ENCODE data around the gene CACNA1S.

Gene CACNA1S

GRCh38 chr1:201126832-201127754, 14.9 kb upstream of the CACNA1S start, which contains the start of gene ASCL5:
TSS of gene ASCL5 (minus strand) at chr1:201127184. CDS start at chr1:201115372, 11,812 bp downstream.
- Histone ChIP-seq H3K36me3 (ENCODE audit: control insufficient read depth, insufficient read depth, low read length) (no peaks in the 10 kb centered on the region), H3K4me3 (replicated peaks; ENCODE audit: low read depth, low read length) (no peak within 1 kb of the TSS), H3K27me3 (replicated peaks; ENCODE audit: control insufficient read depth, insufficient read depth, low read length) (no peaks in the 10 kb centered on the region; the same call in none of the 2 replicates)
- TF ChIP-seq CTCF (IDR thresholded peaks at IDR 0.05; ENCODE audit: insufficient read depth, low read length, poor library complexity, severe bottlenecking) = no peak
- DNase-seq (ENCODE audit: extremely low read depth, insufficient read length) = no peak

- no peak overlapping the region for H3K4me3 ChIP-seq (replicated peaks; ENCODE audit: low read depth, low read length)
Measured at GRCh38 chr1:201126463-201126831, 14.2 kb upstream of the CACNA1S start.

GRCh38 chr1:201125800-201126199, 13.6 kb upstream of the CACNA1S start:
- TF ChIP-seq CTCF (IDR thresholded peaks at IDR 0.05; ENCODE audit: insufficient read depth, low read length, poor library complexity, severe bottlenecking) = no peak
- Histone ChIP-seq H3K27me3 (replicated peaks; ENCODE audit: control insufficient read depth, insufficient read depth, low read length) (no peaks in the 10 kb centered on the region; the same call in none of the 2 replicates), H3K36me3 (ENCODE audit: control insufficient read depth, insufficient read depth, low read length) (no peaks in the 10 kb centered on the region), H3K4me3 (replicated peaks; ENCODE audit: low read depth, low read length) (no peak overlapping the region)
- DNase-seq (ENCODE audit: extremely low read depth, insufficient read length) = no peak

More at GRCh38 chr1:201126463-201126831, 14.2 kb upstream of the CACNA1S start:
- DNase-seq (ENCODE audit: extremely low read depth, insufficient read length) = no peak
- Histone ChIP-seq H3K36me3 (ENCODE audit: control insufficient read depth, insufficient read depth, low read length) (no peaks in the 10 kb centered on the region), H3K27me3 (replicated peaks; ENCODE audit: control insufficient read depth, insufficient read depth, low read length) (no peaks in the 10 kb centered on the region; the same call in none of the 2 replicates)
- no peak for TF ChIP-seq CTCF (IDR thresholded peaks at IDR 0.05; ENCODE audit: insufficient read depth, low read length, poor library complexity, severe bottlenecking)

- TF ChIP-seq CTCF (IDR thresholded peaks at IDR 0.05; ENCODE audit: insufficient read depth, low read length, poor library complexity, severe bottlenecking) = no peak
- Histone ChIP-seq H3K36me3 (ENCODE audit: control insufficient read depth, insufficient read depth, low read length) (no peaks in the 10 kb centered on the region), H3K4me3 (replicated peaks; ENCODE audit: low read depth, low read length) (no peak overlapping the region), H3K27me3 (replicated peaks; ENCODE audit: control insufficient read depth, insufficient read depth, low read length) (no peaks in the 10 kb centered on the region; the same call in none of the 2 replicates)
- DNase-seq (ENCODE audit: extremely low read depth, insufficient read length) = no peak
Measured at GRCh38 chr1:201125019-201125418, 12.8 kb upstream of the CACNA1S start.

GRCh38 chr1:201123866-201124265, 11.6 kb upstream of the CACNA1S start:
- no peak for DNase-seq (ENCODE audit: extremely low read depth, insufficient read length)
- TF ChIP-seq CTCF (IDR thresholded peaks at IDR 0.05; ENCODE audit: insufficient read depth, low read length, poor library complexity, severe bottlenecking) = no peak
- Histone ChIP-seq H3K36me3 (ENCODE audit: control insufficient read depth, insufficient read depth, low read length) (no peaks in the 10 kb centered on the region), H3K27me3 (replicated peaks; ENCODE audit: control insufficient read depth, insufficient read depth, low read length) (no peaks in the 10 kb centered on the region; the same call in none of the 2 replicates), H3K4me3 (replicated peaks; ENCODE audit: low read depth, low read length) (no peak overlapping the region)

Measured in GM06990 (cell line).